WTC11 (cell line): ENCODE measurements around the gene CPNE8.

Experiments used
- TF ChIP-seq, protein P1 (sequence below): fragments of 200-600 bp; IDR thresholded peaks from 2 replicates; pipeline ENCODE4 v1.8.0; 2022; ENCODE audit warnings: antibody characterized with exemption
- TF ChIP-seq, protein P2 (sequence below): sonication (generic); formaldehyde crosslinking; IDR thresholded peaks from 2 replicates; pipeline ENCODE4 v1.8.0; 2022; ENCODE audit warnings: mild to moderate bottlenecking, missing genetic modification reagents

DNA sequence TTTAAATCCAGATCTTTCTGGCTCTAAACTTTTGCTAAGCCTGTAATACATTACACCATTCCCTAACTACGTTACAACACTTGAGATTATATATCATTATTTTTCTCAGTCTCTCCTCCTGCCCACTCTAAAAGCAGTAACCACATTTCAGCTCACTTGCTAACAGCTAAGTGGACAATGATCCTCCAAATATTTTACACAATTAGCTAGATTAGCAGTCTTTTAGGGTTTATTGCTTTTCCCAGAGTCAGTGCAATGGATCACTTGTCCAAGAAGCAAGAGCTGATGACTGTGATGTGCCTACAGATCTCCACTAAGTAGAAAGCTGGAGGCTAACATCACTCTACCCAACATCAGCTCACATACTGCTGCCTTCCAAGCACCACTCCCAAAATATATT, 17.6 kb downstream of the CPNE8 start:
- TF ChIP-seq, protein P1, sequence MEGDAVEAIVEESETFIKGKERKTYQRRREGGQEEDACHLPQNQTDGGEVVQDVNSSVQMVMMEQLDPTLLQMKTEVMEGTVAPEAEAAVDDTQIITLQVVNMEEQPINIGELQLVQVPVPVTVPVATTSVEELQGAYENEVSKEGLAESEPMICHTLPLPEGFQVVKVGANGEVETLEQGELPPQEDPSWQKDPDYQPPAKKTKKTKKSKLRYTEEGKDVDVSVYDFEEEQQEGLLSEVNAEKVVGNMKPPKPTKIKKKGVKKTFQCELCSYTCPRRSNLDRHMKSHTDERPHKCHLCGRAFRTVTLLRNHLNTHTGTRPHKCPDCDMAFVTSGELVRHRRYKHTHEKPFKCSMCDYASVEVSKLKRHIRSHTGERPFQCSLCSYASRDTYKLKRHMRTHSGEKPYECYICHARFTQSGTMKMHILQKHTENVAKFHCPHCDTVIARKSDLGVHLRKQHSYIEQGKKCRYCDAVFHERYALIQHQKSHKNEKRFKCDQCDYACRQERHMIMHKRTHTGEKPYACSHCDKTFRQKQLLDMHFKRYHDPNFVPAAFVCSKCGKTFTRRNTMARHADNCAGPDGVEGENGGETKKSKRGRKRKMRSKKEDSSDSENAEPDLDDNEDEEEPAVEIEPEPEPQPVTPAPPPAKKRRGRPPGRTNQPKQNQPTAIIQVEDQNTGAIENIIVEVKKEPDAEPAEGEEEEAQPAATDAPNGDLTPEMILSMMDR: no peak
- TF ChIP-seq, protein P2, sequence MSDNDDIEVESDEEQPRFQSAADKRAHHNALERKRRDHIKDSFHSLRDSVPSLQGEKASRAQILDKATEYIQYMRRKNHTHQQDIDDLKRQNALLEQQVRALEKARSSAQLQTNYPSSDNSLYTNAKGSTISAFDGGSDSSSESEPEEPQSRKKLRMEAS: no peak
